Activated naive CD8-positive, alpha-beta T cell treated with anti-CD3 and anti-CD28 coated beads, Interleukin-2, amount 10 ng/mL, durations not matched to agents 7 days and 5 days (primary cell): ENCODE data around the gene PGA5. TPM values are rescaled to one million over a fixed set of nuclear protein-coding genes. Genes with fewer than 3 reads are reported as not detected.
A peak's percentile ranks its signal among the peaks of the same experiment; 100 is the strongest.

ENCODE experiments used
- ATAC-seq: fragments of 150-1000 bp; cut with Tn5 transposase; one replicate; pipeline ENCODE4 v1.10.0; 2021; ENCODE audit warnings: low read depth, moderate library complexity
- POLR2A ChIA-PET: fragments of 350-600 bp; sonication (Branson Sonifier 250); formaldehyde crosslinking; loops from one replicate; lab custom pipeline; 2021; ENCODE audit warnings: antibody characterized with exemption; lab: Charles Lee
- DNase-seq: peaks from one replicate; pipeline ENCODE4 v3.0.0; 2021
- H3K27ac Mint-ChIP-seq: one replicate; pipeline ENCODE4 v1.8.0; 2022; ENCODE audit warnings: mild to moderate bottlenecking, mixed read lengths
- H3K27me3 Mint-ChIP-seq: one replicate; pipeline ENCODE4 v1.8.0; 2022; ENCODE audit warnings: mild to moderate bottlenecking, moderate library complexity, mixed read lengths
- H3K36me3 Mint-ChIP-seq: one replicate; pipeline ENCODE4 v1.8.0; 2021; ENCODE audit warnings: mild to moderate bottlenecking, mixed read lengths
- H3K4me1 Mint-ChIP-seq: one replicate; pipeline ENCODE4 v1.8.0; 2021; ENCODE audit warnings: mixed read lengths
- H3K4me3 Mint-ChIP-seq: one replicate; pipeline ENCODE4 v1.8.0; 2022; ENCODE audit warnings: mild to moderate bottlenecking, moderate library complexity, mixed read lengths
- H3K9me3 Mint-ChIP-seq: one replicate; pipeline ENCODE4 v1.8.0; 2021; ENCODE audit warnings: mixed read lengths
- total RNA-seq, 2 experiments: library from RNA; stranded (reverse); gene quantifications; one replicate each; pipeline ENCODE4 v1.2.3, GENCODE V29; 2021

Gene PGA5
- total RNA-seq, 2 experiments from 2014 or later: not detected

GRCh38 chr11:61281581-61282250 is 40.7 kb downstream of the PGA5 start:
- no peaks in the 10 kb centered on the region for H3K9me3 Mint-ChIP-seq
- peak; percentile 44 for ATAC-seq
- no peak overlapping the region for H3K4me3 Mint-ChIP-seq
- no peaks in the 10 kb centered on the region for H3K27me3 Mint-ChIP-seq
- no peaks in the 10 kb centered on the region for H3K4me1 Mint-ChIP-seq
- no peak for DNase-seq
- peaks cover 7% of the 10 kb centered on the region for H3K36me3 Mint-ChIP-seq
- no peak overlapping the region for H3K27ac Mint-ChIP-seq
- POLR2A ChIA-PET: no interaction called here

- peaks cover 7% of the 10 kb centered on the region for H3K36me3 Mint-ChIP-seq
- DNase-seq: no peak
- no peaks in the 10 kb centered on the region for H3K27me3 Mint-ChIP-seq
- ATAC-seq: no peak
- POLR2A ChIA-PET: no interaction called here
- H3K4me1 Mint-ChIP-seq: no peaks in the 10 kb centered on the region
- no peaks in the 10 kb centered on the region for H3K9me3 Mint-ChIP-seq
- no peak overlapping the region for H3K27ac Mint-ChIP-seq
- H3K4me3 Mint-ChIP-seq: no peak overlapping the region
Measured at GRCh38 chr11:61283613-61284012, 42.6 kb downstream of the PGA5 start.

- POLR2A ChIA-PET: no interaction called here
- H3K27ac Mint-ChIP-seq: no peak overlapping the region
- H3K4me3 Mint-ChIP-seq: no peak overlapping the region
- H3K4me1 Mint-ChIP-seq: no peaks in the 10 kb centered on the region
- no peaks in the 10 kb centered on the region for H3K27me3 Mint-ChIP-seq
- no peaks in the 10 kb centered on the region for H3K9me3 Mint-ChIP-seq
- DNase-seq (no peak), ATAC-seq (no peak)
- peaks cover 5% of the 10 kb centered on the region for H3K36me3 Mint-ChIP-seq
Measured at GRCh38 chr11:61287338-61287977, 46.5 kb downstream of the PGA5 start.

GRCh38 chr11:61290905-61291690 is 50.1 kb downstream of the PGA5 start:
- POLR2A ChIA-PET: no interaction called here
- H3K27ac Mint-ChIP-seq: no peak overlapping the region
- H3K36me3 Mint-ChIP-seq: no peaks in the 10 kb centered on the region
- no peak for DNase-seq
- no peaks in the 10 kb centered on the region for H3K9me3 Mint-ChIP-seq
- no peak for ATAC-seq
- H3K27me3 Mint-ChIP-seq: no peaks in the 10 kb centered on the region
- peaks cover 10% of the 10 kb centered on the region for H3K4me1 Mint-ChIP-seq
- H3K4me3 Mint-ChIP-seq: no peak overlapping the region

GRCh38 chr11:61292356-61292755 is 51.4 kb downstream of the PGA5 start:
- Mint-ChIP-seq H3K27ac (no peak overlapping the region), H3K4me3 (peak overlapping the region; percentile 19)

GRCh38 chr11:61293867-61294716 is 53.1 kb downstream of the PGA5 start:
- ATAC-seq (peak; percentile 62), DNase-seq (peak; percentile 73)
- POLR2A ChIA-PET: interaction anchor here (1.0 to 2.4 kb wide), 7 partner anchors 17 to 136 kb away, joined by 3 to 11 read pairs (median 6); partner anchors contain the start of genes CPSF7, CYB561A3, DDB1 and SDHAF2
- Mint-ChIP-seq H3K4me1 (peaks cover 33% of the 10 kb centered on the region), H3K9me3 (no peaks in the 10 kb centered on the region), H3K4me3 (peak overlapping the region; percentile 85), H3K27me3 (no peaks in the 10 kb centered on the region), H3K36me3 (peaks cover 4% of the 10 kb centered on the region), H3K27ac (peak overlapping the region; percentile 81)

More at GRCh38 chr11:61292356-61292755, 51.4 kb downstream of the PGA5 start:
- no peaks in the 10 kb centered on the region for H3K9me3 Mint-ChIP-seq
- H3K36me3 Mint-ChIP-seq: peaks cover 2% of the 10 kb centered on the region
- no peaks in the 10 kb centered on the region for H3K27me3 Mint-ChIP-seq
- H3K4me1 Mint-ChIP-seq: peaks cover 16% of the 10 kb centered on the region
- POLR2A ChIA-PET: no interaction called here
- DNase-seq: no peak
- ATAC-seq: no peak

- Mint-ChIP-seq H3K4me3 (peak within 1 kb of the TSS; percentile 85), H3K4me1 (peaks cover 37% of the 10 kb centered on the region), H3K27me3 (no peaks in the 10 kb centered on the region), H3K36me3 (peaks cover 6% of the 10 kb centered on the region), H3K9me3 (no peaks in the 10 kb centered on the region), H3K27ac (peak within 1 kb of the TSS; percentile 81)
- DNase-seq: peak; percentile 85
- POLR2A ChIA-PET: interaction anchor here (1.0 to 2.4 kb wide), 10 partner anchors 13 to 135 kb away, joined by 3 to 11 read pairs (median 5); partner anchors contain the start of genes CPSF7, CYB561A3, DDB1 and SDHAF2
- peak; percentile 85 for ATAC-seq
Measured at GRCh38 chr11:61294717-61295595, 54.0 kb downstream of the PGA5 start, which contains the start of gene VWCE. Gene VWCE (minus strand): TSS chr11:61295316. CDS start chr11:61295037, 279 bp downstream.

- peaks cover 6% of the 10 kb centered on the region for H3K36me3 Mint-ChIP-seq
- peaks cover 37% of the 10 kb centered on the region for H3K4me1 Mint-ChIP-seq
- H3K27me3 Mint-ChIP-seq: no peaks in the 10 kb centered on the region
- no peak overlapping the region for H3K27ac Mint-ChIP-seq
- no peak for ATAC-seq
- H3K4me3 Mint-ChIP-seq: peak overlapping the region; percentile 51
- DNase-seq: no peak
- no peaks in the 10 kb centered on the region for H3K9me3 Mint-ChIP-seq
- POLR2A ChIA-PET: interaction anchor here (1.0 to 1.5 kb wide), 3 partner anchors 12 to 134 kb away, joined by 3 to 5 read pairs (median 4); partner anchors contain the start of genes CPSF7, SDHAF2 and TMEM216
Measured at GRCh38 chr11:61295596-61295926, 54.6 kb downstream of the PGA5 start.

- peak overlapping the region; percentile 22 for H3K27ac Mint-ChIP-seq
- no peaks in the 10 kb centered on the region for H3K9me3 Mint-ChIP-seq
- H3K4me3 Mint-ChIP-seq: peak overlapping the region; percentile 17
- DNase-seq: no peak
- no peaks in the 10 kb centered on the region for H3K27me3 Mint-ChIP-seq
- POLR2A ChIA-PET: no interaction called here
- ATAC-seq: no peak
- peaks cover 9% of the 10 kb centered on the region for H3K36me3 Mint-ChIP-seq
- H3K4me1 Mint-ChIP-seq: peaks cover 37% of the 10 kb centered on the region
Measured at GRCh38 chr11:61297341-61297740, 56.4 kb downstream of the PGA5 start.

- Mint-ChIP-seq H3K27ac (peak overlapping the region; percentile 1), H3K27me3 (no peaks in the 10 kb centered on the region), H3K36me3 (peaks cover 9% of the 10 kb centered on the region), H3K9me3 (no peaks in the 10 kb centered on the region), H3K4me3 (peak overlapping the region; percentile 5), H3K4me1 (peaks cover 37% of the 10 kb centered on the region)
- ATAC-seq: no peak
- DNase-seq: no peak
- POLR2A ChIA-PET: no interaction called here
Measured at GRCh38 chr11:61297746-61298145, 56.8 kb downstream of the PGA5 start.

- Mint-ChIP-seq H3K4me3 (no peak overlapping the region), H3K4me1 (peaks cover 31% of the 10 kb centered on the region), H3K9me3 (no peaks in the 10 kb centered on the region), H3K27me3 (no peaks in the 10 kb centered on the region), H3K36me3 (peaks cover 9% of the 10 kb centered on the region), H3K27ac (no peak overlapping the region)
- ATAC-seq (no peak), DNase-seq (no peak)
- POLR2A ChIA-PET: no interaction called here
Measured at GRCh38 chr11:61298663-61299244, 57.8 kb downstream of the PGA5 start.
